Measurements from ENCODE around the gene ENTPD1.

DNA sequence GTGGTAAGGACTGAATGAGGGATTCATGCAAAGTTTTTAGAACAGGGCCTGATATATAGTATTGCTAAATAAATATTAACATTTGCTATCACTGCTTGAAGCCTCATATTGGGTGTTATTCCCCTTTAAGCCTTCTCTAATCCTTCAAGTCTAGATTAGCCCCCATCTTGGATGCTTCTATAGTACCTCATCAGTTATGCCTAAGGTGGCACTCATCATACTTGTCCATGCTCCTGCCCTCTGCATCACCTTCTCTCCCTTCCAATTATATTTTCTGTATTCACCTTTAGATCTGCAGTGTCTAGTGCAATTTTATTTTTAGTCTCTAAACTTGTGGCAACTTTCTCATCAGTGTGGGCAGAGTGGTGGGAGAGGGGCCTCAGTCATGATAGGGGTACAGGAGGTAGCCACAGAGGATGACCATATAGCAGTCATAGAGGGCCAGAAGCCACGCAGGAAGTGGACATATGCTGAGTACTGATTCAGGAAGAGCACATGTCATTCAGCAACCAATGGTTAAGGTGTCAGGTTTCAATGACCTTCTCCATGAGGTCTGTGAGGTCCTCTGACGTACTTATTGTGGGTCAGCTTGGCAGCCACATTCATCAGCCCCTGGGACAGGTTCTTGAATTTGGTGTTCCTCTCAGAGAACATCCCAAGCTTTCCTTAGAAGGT is 2.5 kb downstream of the ENTPD1 start:
- TF ChIP-seq, protein P1, sequence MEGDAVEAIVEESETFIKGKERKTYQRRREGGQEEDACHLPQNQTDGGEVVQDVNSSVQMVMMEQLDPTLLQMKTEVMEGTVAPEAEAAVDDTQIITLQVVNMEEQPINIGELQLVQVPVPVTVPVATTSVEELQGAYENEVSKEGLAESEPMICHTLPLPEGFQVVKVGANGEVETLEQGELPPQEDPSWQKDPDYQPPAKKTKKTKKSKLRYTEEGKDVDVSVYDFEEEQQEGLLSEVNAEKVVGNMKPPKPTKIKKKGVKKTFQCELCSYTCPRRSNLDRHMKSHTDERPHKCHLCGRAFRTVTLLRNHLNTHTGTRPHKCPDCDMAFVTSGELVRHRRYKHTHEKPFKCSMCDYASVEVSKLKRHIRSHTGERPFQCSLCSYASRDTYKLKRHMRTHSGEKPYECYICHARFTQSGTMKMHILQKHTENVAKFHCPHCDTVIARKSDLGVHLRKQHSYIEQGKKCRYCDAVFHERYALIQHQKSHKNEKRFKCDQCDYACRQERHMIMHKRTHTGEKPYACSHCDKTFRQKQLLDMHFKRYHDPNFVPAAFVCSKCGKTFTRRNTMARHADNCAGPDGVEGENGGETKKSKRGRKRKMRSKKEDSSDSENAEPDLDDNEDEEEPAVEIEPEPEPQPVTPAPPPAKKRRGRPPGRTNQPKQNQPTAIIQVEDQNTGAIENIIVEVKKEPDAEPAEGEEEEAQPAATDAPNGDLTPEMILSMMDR (conservative IDR thresholded peaks at IDR 0.05; ENCODE audit: low read depth, low read length) = no peak
- no peak for TF ChIP-seq EZH2 (IDR thresholded peaks at IDR 0.05; ENCODE audit: borderline replicate concordance, low read depth, low read length, poor library complexity, severe bottlenecking)
